HCT116 (cell line): ENCODE data around the gene OSBPL5. TPM values are rescaled to one million over a fixed set of nuclear protein-coding genes. Genes with fewer than 3 reads are reported as not detected.

Source experiments
- ATAC-seq: fragments of 200-7000 bp; cut with Tn5 transposase; 2 replicates; pipeline ENCODE4 v1.9.1; 2020; ENCODE audit warnings: mild to moderate bottlenecking, moderate library complexity
- BruUV-seq: library from RNA; stranded (reverse); fragments of 400-500 nt; replicated peaks from 2 replicates; lab custom pipeline; 2021; lab: Mats Ljungman, UMichigan
- CTCF ChIA-PET: fragments of 300-600 bp; sonication (Branson Sonifier 250); formaldehyde crosslinking; loops from one replicate; lab custom pipeline; 2021; ENCODE audit warnings: antibody characterized with exemption; lab: Charles Lee
- POLR2A ChIA-PET: fragments of 300-600, 350-600 bp; sonication (Branson Sonifier 250); formaldehyde crosslinking; loops from one replicate; lab custom pipeline; 2021; ENCODE audit warnings: antibody characterized with exemption; lab: Charles Lee
- RAD21 ChIA-PET, 2 experiments: fragments of 300-600 bp; sonication (Branson Sonifier 250); formaldehyde crosslinking; loops; one replicate each; lab custom pipeline; 2023; ENCODE audit warnings: low total read pairs in 2 of 2; ENCODE audit not compliant: uncharacterized antibody in 2 of 2, unreplicated experiment in 2 of 2, low non-redundant PET in 1 of 2; lab: Charles Lee
- DNase-seq: peaks from one replicate; pipeline ENCODE4 v3.0.0-alpha.2; 2010; ENCODE audit warnings: low read depth, low spot score
- H2AFZ ChIP-seq: fragments of 200-600 bp; shearing (Covaris generic), sonication (generic); 2 replicates; pipeline ENCODE4 v1.6.1; 2017; ENCODE audit warnings: low read depth, mixed run types, mixed read lengths, antibody characterized with exemption, low read length; ENCODE audit not compliant: poor library complexity, severe bottlenecking
- H3K27ac ChIP-seq: 2 replicates; pipeline ENCODE4 v1.5.1; 2012; ENCODE audit warnings: low read depth, low read length
- H3K27me3 ChIP-seq: fragments of 200-600 bp; sonication (generic); 2 replicates; pipeline ENCODE4 v1.6.1; 2016; ENCODE audit warnings: mixed run types, low read length, mixed read lengths; ENCODE audit not compliant: insufficient read depth
- H3K36me3 ChIP-seq, 2 experiments: fragments of 200-500 bp in 1 of 2; fragments of 200-600 bp in 1 of 2; sonication (Bioruptor generic) in 1 of 2; sonication (generic) in 1 of 2; 2 replicates each; pipeline versions ENCODE4 v1.5.1 to v1.6.1; 2014 to 2016; ENCODE audit warnings: low read length in 2 of 2, inconsistent platforms in 1 of 2, mixed read lengths in 1 of 2, mixed run types in 1 of 2; ENCODE audit not compliant: insufficient read depth in 2 of 2, control insufficient read depth in 1 of 2
- H3K4me1 ChIP-seq, 2 experiments: fragments of 200-600 bp in 1 of 2; sonication (generic) in 1 of 2; 2 replicates each; pipeline versions ENCODE4 v1.5.1 to v1.6.1; 2012 to 2017; ENCODE audit warnings: low read length in 2 of 2, inconsistent platforms in 1 of 2, mild to moderate bottlenecking in 1 of 2, mixed read lengths in 1 of 2, mixed run types in 1 of 2, moderate library complexity in 1 of 2; ENCODE audit not compliant: insufficient read depth in 2 of 2, control insufficient read depth in 1 of 2
- H3K4me2 ChIP-seq: fragments of 200-600 bp; sonication (generic); 2 replicates; pipeline ENCODE4 v1.6.1; 2017; ENCODE audit warnings: mixed run types, low read length, mixed read lengths
- H3K4me3 ChIP-seq, 2 experiments: fragments of 200-600 bp in 1 of 2; sonication (generic) in 1 of 2; replicated peaks in 1 of 2; 2 replicates each; pipeline ENCODE4 v1.5.1; 2011 to 2016; ENCODE audit warnings: low read length in 2 of 2, control low read depth in 1 of 2, low read depth in 1 of 2, mild to moderate bottlenecking in 1 of 2, mixed read lengths in 1 of 2, mixed run types in 1 of 2
- H3K79me2 ChIP-seq: fragments of 200-600 bp; sonication (generic); 2 replicates; pipeline ENCODE4 v1.6.1; 2017; ENCODE audit warnings: mild to moderate bottlenecking, mixed run types, low read length, moderate library complexity, mixed read lengths; ENCODE audit not compliant: insufficient read depth
- H3K9ac ChIP-seq: fragments of 200-600 bp; sonication (generic); 2 replicates; pipeline ENCODE4 v1.6.1; 2016; ENCODE audit warnings: low read length, mixed read lengths
- H3K9me2 ChIP-seq: fragments of 200-600 bp; sonication (generic), shearing (Covaris generic); 2 replicates; pipeline ENCODE4 v1.6.1; 2017; ENCODE audit warnings: mixed run types, mild to moderate bottlenecking, moderate library complexity; ENCODE audit not compliant: insufficient read depth
- H3K9me3 ChIP-seq, 2 experiments: fragments of 200-500 bp in 1 of 2; fragments of 200-600 bp in 1 of 2; sonication (Bioruptor generic) in 1 of 2; sonication (generic) in 1 of 2; 2 replicates each; pipeline ENCODE4 v1.6.1; 2014 to 2017; ENCODE audit warnings: low read length in 2 of 2, mixed read lengths in 2 of 2, inconsistent platforms in 1 of 2, low read depth in 1 of 2, mild to moderate bottlenecking in 1 of 2, mixed run types in 1 of 2, moderate library complexity in 1 of 2; ENCODE audit not compliant: control insufficient read depth in 1 of 2, insufficient read depth in 1 of 2
- H4K20me1 ChIP-seq: fragments of 200-600 bp; sonication (generic), shearing (Covaris generic); 2 replicates; pipeline ENCODE4 v1.6.1; 2017; ENCODE audit warnings: mixed run types, mild to moderate bottlenecking, moderate library complexity; ENCODE audit not compliant: insufficient read depth
- ATF3 ChIP-seq: IDR thresholded peaks from 2 replicates; pipeline ENCODE4 v1.6.1; 2012
- CBX3 ChIP-seq: IDR thresholded peaks from 2 replicates; pipeline ENCODE4 v1.6.1; 2012; ENCODE audit warnings: low read depth
- CEBPB ChIP-seq: IDR thresholded peaks from 2 replicates; pipeline ENCODE4 v1.6.1; 2012; ENCODE audit warnings: low read depth
- EGR1 ChIP-seq: IDR thresholded peaks from 2 replicates; pipeline ENCODE4 v1.6.1; 2012; ENCODE audit warnings: low read depth
- FOSL1 ChIP-seq: IDR thresholded peaks from 2 replicates; pipeline ENCODE4 v1.6.1; 2012; ENCODE audit warnings: low read depth
- JUND ChIP-seq: IDR thresholded peaks from 2 replicates; pipeline ENCODE4 v1.6.1; 2012
- MAX ChIP-seq: IDR thresholded peaks from 2 replicates; pipeline ENCODE4 v1.6.1; 2012
- POLR2A ChIP-seq: IDR thresholded peaks from 2 replicates; pipeline ENCODE4 v1.7.0; 2011; ENCODE audit warnings: borderline replicate concordance; ENCODE audit not compliant: insufficient read depth, insufficient read length; ENCODE audit errors: extremely low read depth
- RAD21 ChIP-seq: IDR thresholded peaks from 2 replicates; pipeline ENCODE4 v1.6.1; 2012; ENCODE audit warnings: low read depth, mild to moderate bottlenecking
- SIN3A ChIP-seq: IDR thresholded peaks from 2 replicates; pipeline ENCODE4 v1.6.1; 2012; ENCODE audit warnings: low read depth
- SP1 ChIP-seq: IDR thresholded peaks from 2 replicates; pipeline ENCODE4 v1.6.1; 2012; ENCODE audit warnings: low read depth
- SRF ChIP-seq: IDR thresholded peaks from 2 replicates; pipeline ENCODE4 v1.6.1; 2012; ENCODE audit warnings: low read depth
- YY1 ChIP-seq: IDR thresholded peaks from 2 replicates; pipeline ENCODE4 v1.6.1; 2011; ENCODE audit warnings: low read length, low read depth, moderate library complexity, mild to moderate bottlenecking; ENCODE audit not compliant: insufficient replicate concordance; ENCODE audit errors: extremely low read depth
- ZFX ChIP-seq: fragments of 450-650 bp; IDR thresholded peaks from 2 replicates; pipeline ENCODE4 v1.6.1; 2017
- ZNF274 ChIP-seq: fragments of 200-500 bp; sonication (Bioruptor generic); IDR thresholded peaks from 2 replicates; pipeline ENCODE4 v1.6.1; 2014; ENCODE audit warnings: mild to moderate bottlenecking, low read depth, low read length, inconsistent platforms
- intact Hi-C: fragments of 100-400 bp; cut with micrococcal nuclease; formaldehyde crosslinking; loops from 2 replicates; pipeline ENCODE4 v1.10.0; 2022
- total RNA-seq: library from RNA; stranded (reverse); gene quantifications from one replicate; pipeline ENCODE4 v1.2.1, GENCODE V29; 2021; ENCODE audit not compliant: unreplicated experiment

OSBPL5 gene
- total RNA-seq, 1 experiment from 2014 or later = 44.2 TPM

- ChIA-PET RAD21 (no interaction called here), POLR2A (no interaction called here), CTCF (no interaction called here)
- Histone ChIP-seq H3K9ac (no peak overlapping the region), H3K27me3 (peaks cover 22% of the 10 kb centered on the region; the same call in 1 of the 2 replicates), H3K9me3 (no peaks in the 10 kb centered on the region), H3K79me2 (no peaks in the 10 kb centered on the region), H3K27ac (no peak overlapping the region), H2AFZ (no peak overlapping the region), H4K20me1 (no peaks in the 10 kb centered on the region), H3K9me2 (no peaks in the 10 kb centered on the region), H3K4me3 (no peak overlapping the region), H3K4me2 (no peak overlapping the region), H3K4me1 (no peaks in the 10 kb centered on the region), H3K36me3 (no peaks in the 10 kb centered on the region)
- no peak for DNase-seq
- ATAC-seq = no peak
- intact Hi-C loops = no loop called here
- no peak for TF ChIP-seq ZFX
- TF ChIP-seq RAD21 = no peak
- no peak for TF ChIP-seq POLR2A
- no peak for TF ChIP-seq JUND
- TF ChIP-seq SRF = no peak
- TF ChIP-seq ATF3 = no peak
- TF ChIP-seq EGR1 = no peak
- no peak for TF ChIP-seq ZNF274
- TF ChIP-seq SP1 = no peak
- BruUV-seq = no TSS peak
Measured at GRCh38 chr11:3202759-3203158, 37.6 kb upstream of the OSBPL5 start.

GRCh38 chr11:3202305-3202704, 37.2 kb upstream of the OSBPL5 start:
- Histone ChIP-seq H3K9ac (no peak overlapping the region), H3K79me2 (no peaks in the 10 kb centered on the region), H3K27ac (no peak overlapping the region), H3K4me3 (no peak overlapping the region), H4K20me1 (no peaks in the 10 kb centered on the region), H3K36me3 (no peaks in the 10 kb centered on the region), H3K9me3 (no peaks in the 10 kb centered on the region), H3K9me2 (no peaks in the 10 kb centered on the region), H3K27me3 (peaks cover 22% of the 10 kb centered on the region; the same call in 1 of the 2 replicates), H3K4me2 (no peak overlapping the region), H3K4me1 (no peaks in the 10 kb centered on the region), H2AFZ (no peak overlapping the region)
- intact Hi-C loops = no loop called here
- ChIA-PET CTCF (no interaction called here), POLR2A (no interaction called here), RAD21 (no interaction called here)
- BruUV-seq = no TSS peak
- ATAC-seq (no peak), DNase-seq (no peak)
- no peak for TF ChIP-seq CEBPB
- TF ChIP-seq ZFX = no peak
- TF ChIP-seq FOSL1 = no peak
- no peak for TF ChIP-seq MAX
- TF ChIP-seq CBX3 = no peak
- no peak for TF ChIP-seq YY1
- TF ChIP-seq SIN3A = no peak
- no peak for TF ChIP-seq JUND
- no peak for TF ChIP-seq RAD21
